Ishikawa (cell line): ENCODE data around the gene SUGT1.

Experiments
- CEBPB ChIP-seq: IDR thresholded peaks from 2 replicates; pipeline ENCODE4 v1.6.1; 2012
- CREB1 ChIP-seq: IDR thresholded peaks from 2 replicates; pipeline ENCODE4 v1.6.1; 2012; ENCODE audit warnings: low read depth
- EGR1 ChIP-seq: IDR thresholded peaks from 2 replicates; pipeline ENCODE4 v1.6.1; 2012
- EP300 ChIP-seq: IDR thresholded peaks from 2 replicates; pipeline ENCODE4 v1.6.1; 2012; ENCODE audit warnings: borderline replicate concordance
- FOXM1 ChIP-seq: IDR thresholded peaks from 2 replicates; pipeline ENCODE4 v1.6.1; 2012; ENCODE audit warnings: low read depth, borderline replicate concordance
- NFIC ChIP-seq: IDR thresholded peaks from 2 replicates; pipeline ENCODE4 v1.6.1; 2012
- RAD21 ChIP-seq: IDR thresholded peaks from 2 replicates; pipeline ENCODE4 v1.6.1; 2012; ENCODE audit warnings: low read depth
- TAF1 ChIP-seq: IDR thresholded peaks from 2 replicates; pipeline ENCODE4 v1.6.1; 2012; ENCODE audit warnings: low read depth, mild to moderate bottlenecking
- TCF12 ChIP-seq: IDR thresholded peaks from 2 replicates; pipeline ENCODE4 v1.6.1; 2012; ENCODE audit warnings: low read depth
- TEAD4 ChIP-seq: IDR thresholded peaks from 2 replicates; pipeline ENCODE4 v1.6.1; 2012
- YY1 ChIP-seq: IDR thresholded peaks from 2 replicates; pipeline ENCODE4 v1.6.1; 2012; ENCODE audit warnings: low read depth
- TF ChIP-seq, protein P1 (sequence below): IDR thresholded peaks from 2 replicates; pipeline ENCODE4 v1.6.1; 2012; ENCODE audit warnings: low read depth, mild to moderate bottlenecking
- TF ChIP-seq, protein P2 (sequence below): IDR thresholded peaks from 2 replicates; pipeline ENCODE4 v1.6.1; 2012

DNA sequence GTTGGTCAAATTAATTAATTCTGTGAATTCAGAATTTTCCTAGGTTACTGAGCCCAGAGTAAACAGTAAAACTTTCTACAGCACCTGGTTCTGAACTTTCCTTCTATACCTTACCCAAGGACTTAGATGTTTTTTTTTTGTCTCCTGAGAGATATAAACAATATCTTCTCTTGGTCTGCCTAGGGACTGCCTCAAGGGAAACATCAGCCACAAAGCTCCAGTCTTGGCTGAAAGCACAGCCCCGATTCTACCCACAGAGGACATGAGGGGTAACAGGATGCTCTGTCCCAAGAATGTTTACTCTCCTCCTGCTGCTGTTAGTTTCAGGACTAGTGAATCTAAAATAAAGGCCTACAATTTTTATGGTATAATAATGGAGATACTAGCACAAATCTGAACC lies 72.7 kb downstream of the SUGT1 start:
- no peak for TF ChIP-seq EGR1
- no peak for TF ChIP-seq EP300
- no peak for TF ChIP-seq TCF12
- no peak for TF ChIP-seq TAF1
- TF ChIP-seq, protein P1, sequence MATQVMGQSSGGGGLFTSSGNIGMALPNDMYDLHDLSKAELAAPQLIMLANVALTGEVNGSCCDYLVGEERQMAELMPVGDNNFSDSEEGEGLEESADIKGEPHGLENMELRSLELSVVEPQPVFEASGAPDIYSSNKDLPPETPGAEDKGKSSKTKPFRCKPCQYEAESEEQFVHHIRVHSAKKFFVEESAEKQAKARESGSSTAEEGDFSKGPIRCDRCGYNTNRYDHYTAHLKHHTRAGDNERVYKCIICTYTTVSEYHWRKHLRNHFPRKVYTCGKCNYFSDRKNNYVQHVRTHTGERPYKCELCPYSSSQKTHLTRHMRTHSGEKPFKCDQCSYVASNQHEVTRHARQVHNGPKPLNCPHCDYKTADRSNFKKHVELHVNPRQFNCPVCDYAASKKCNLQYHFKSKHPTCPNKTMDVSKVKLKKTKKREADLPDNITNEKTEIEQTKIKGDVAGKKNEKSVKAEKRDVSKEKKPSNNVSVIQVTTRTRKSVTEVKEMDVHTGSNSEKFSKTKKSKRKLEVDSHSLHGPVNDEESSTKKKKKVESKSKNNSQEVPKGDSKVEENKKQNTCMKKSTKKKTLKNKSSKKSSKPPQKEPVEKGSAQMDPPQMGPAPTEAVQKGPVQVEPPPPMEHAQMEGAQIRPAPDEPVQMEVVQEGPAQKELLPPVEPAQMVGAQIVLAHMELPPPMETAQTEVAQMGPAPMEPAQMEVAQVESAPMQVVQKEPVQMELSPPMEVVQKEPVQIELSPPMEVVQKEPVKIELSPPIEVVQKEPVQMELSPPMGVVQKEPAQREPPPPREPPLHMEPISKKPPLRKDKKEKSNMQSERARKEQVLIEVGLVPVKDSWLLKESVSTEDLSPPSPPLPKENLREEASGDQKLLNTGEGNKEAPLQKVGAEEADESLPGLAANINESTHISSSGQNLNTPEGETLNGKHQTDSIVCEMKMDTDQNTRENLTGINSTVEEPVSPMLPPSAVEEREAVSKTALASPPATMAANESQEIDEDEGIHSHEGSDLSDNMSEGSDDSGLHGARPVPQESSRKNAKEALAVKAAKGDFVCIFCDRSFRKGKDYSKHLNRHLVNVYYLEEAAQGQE: no peak
- TF ChIP-seq FOXM1: no peak
- no peak for TF ChIP-seq RAD21
- TF ChIP-seq CREB1: no peak
- TF ChIP-seq TEAD4: no peak
- TF ChIP-seq, protein P2, sequence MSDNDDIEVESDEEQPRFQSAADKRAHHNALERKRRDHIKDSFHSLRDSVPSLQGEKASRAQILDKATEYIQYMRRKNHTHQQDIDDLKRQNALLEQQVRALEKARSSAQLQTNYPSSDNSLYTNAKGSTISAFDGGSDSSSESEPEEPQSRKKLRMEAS: no peak
- TF ChIP-seq CEBPB: no peak
- TF ChIP-seq NFIC: no peak
- no peak for TF ChIP-seq YY1
